Small intestine (tissue), 7 donors: ENCODE measurements around the gene PCDHGA5. TPM values are rescaled to one million over a fixed set of nuclear protein-coding genes. Genes with fewer than 3 reads are reported as not detected.
"Not testable (repeated sequence)": the region's sequence is repeated elsewhere in the genome, so short reads cannot be mapped to it uniquely, and the experiment has no call there.

Source experiments
- DNase-seq, 2 donors: peaks; one replicate each; pipeline versions ENCODE4 v3.0.0 to v3.0.0-alpha.2; 2013
- FAIRE-seq: peaks from 2 replicates; lab custom pipeline; 2012; peaks lifted over from hg19 to GRCh38; lab: Jason Lieb, UNC
- H3K27ac ChIP-seq, 3 donors: one replicate each; pipeline ENCODE4 v1.5.1; 2013; ENCODE audit warnings: low read length in 2 of 3, mild to moderate bottlenecking in 2 of 3, control low read depth in 1 of 3, inconsistent platforms in 1 of 3, low read depth in 1 of 3, moderate library complexity in 1 of 3
- H3K27me3 ChIP-seq, 3 donors: one replicate each; pipeline ENCODE4 v1.6.1; 2013; ENCODE audit warnings: low read length in 3 of 3, inconsistent platforms in 1 of 3; ENCODE audit not compliant: control insufficient read depth in 3 of 3, insufficient read depth in 3 of 3
- H3K36me3 ChIP-seq, 3 donors: one replicate each; pipeline ENCODE4 v1.6.1; 2013; ENCODE audit warnings: low read length in 3 of 3, inconsistent platforms in 1 of 3, low read depth in 1 of 3, mild to moderate bottlenecking in 1 of 3, moderate library complexity in 1 of 3; ENCODE audit not compliant: control insufficient read depth in 3 of 3, insufficient read depth in 2 of 3
- H3K4me1 ChIP-seq, 3 donors: one replicate each; pipeline ENCODE4 v1.6.1; 2013; ENCODE audit warnings: low read length in 2 of 3, inconsistent platforms in 1 of 3, low read depth in 1 of 3, mild to moderate bottlenecking in 1 of 3, moderate library complexity in 1 of 3; ENCODE audit not compliant: control insufficient read depth in 3 of 3, insufficient read depth in 2 of 3
- H3K4me3 ChIP-seq, 3 donors: one replicate each; pipeline ENCODE4 v1.5.1; 2013; ENCODE audit warnings: low read length in 3 of 3, control low read depth in 1 of 3, inconsistent platforms in 1 of 3, low read depth in 1 of 3, mild to moderate bottlenecking in 1 of 3, moderate library complexity in 1 of 3
- H3K9me3 ChIP-seq, 2 donors: one replicate each; pipeline ENCODE4 v1.6.1; 2013; ENCODE audit warnings: low read depth in 1 of 2, low read length in 1 of 2; ENCODE audit not compliant: control insufficient read depth in 2 of 2, insufficient read depth in 1 of 2
- WGBS, 3 donors: extraction: QIAGEN DNeasy Blood & Tissue Kit; methylation state at CpG; one replicate each; pipeline ENCODE4 v1.1.7; 2013; 5-methylcytosine and 5-hydroxymethylcytosine counted together
- polyA plus RNA-seq, 4 donors: library from polyadenylated mRNA; stranded (reverse) in 3 of 4; unstranded in 1 of 4; fragments of 200-250 nt in 3 of 4; fragments of 120-200 nt in 1 of 4; gene quantifications; one replicate each; pipeline versions ENCODE4 v1.2.1 to v1.2.3, GENCODE V29; 2013
- donor health status: healthy with polysubstance abuse.
- donor health status: control.
- donor health status: control.
- donor health status: Bipolar disorder and iron deficiency.
- donor health status: healthy.

The PCDHGA5 gene
- polyA plus RNA-seq, 4 donors = 0.43 to 0.68 TPM; not detected in 2

GRCh38 chr5:141413540-141414069, 49.6 kb downstream of the PCDHGA5 start:
- Histone ChIP-seq H3K4me1 (no peaks in the 10 kb centered on the region), H3K36me3 (no peaks in the 10 kb centered on the region), H3K27me3 (peaks cover 0 to 57% (median 25%) of the 10 kb centered on the region in 3 donors), H3K4me3 (peak overlapping the region in 2 of 3 donors; percentile 34 to 48), H3K9me3 (peaks cover 5 to 70% of the 10 kb centered on the region in 2 donors), H3K27ac (no peak overlapping the region)
- FAIRE-seq (no peak), DNase-seq (peak; percentile 41 to 44)
- WGBS, 3 donors = 15 to 23% (median 17%) methylated on average over 24 to 25 of the region's 25 CpGs

GRCh38 chr5:141414548-141415274, 50.7 kb downstream of the PCDHGA5 start:
- 33 to 57% (median 50%) methylated on average over 38 to 46 of the region's 46 CpGs for WGBS, 3 donors
- DNase-seq, H3K4me1 ChIP-seq, FAIRE-seq, H3K4me3 ChIP-seq, H3K36me3 ChIP-seq, H3K27ac ChIP-seq: not testable (repeated sequence)
- peaks cover 0 to 56% (median 27%) of the 10 kb centered on the region in 3 donors for H3K27me3 ChIP-seq
- H3K9me3 ChIP-seq = peaks cover 10 to 70% of the 10 kb centered on the region in 2 donors

GRCh38 chr5:141415275-141415618, 51.3 kb downstream of the PCDHGA5 start:
- not testable (repeated sequence) for DNase-seq
- 20 to 48% (median 48%) methylated on average over 24 of the region's 24 CpGs for WGBS, 3 donors

More at GRCh38 chr5:141415275-141415618, 51.3 kb downstream of the PCDHGA5 start:
- not testable (repeated sequence) for H3K4me3 ChIP-seq, H3K36me3 ChIP-seq, H3K4me1 ChIP-seq, FAIRE-seq, H3K27ac ChIP-seq
- Histone ChIP-seq H3K27me3 (peaks cover 0 to 54% (median 23%) of the 10 kb centered on the region in 3 donors), H3K9me3 (peaks cover 8 to 69% of the 10 kb centered on the region in 2 donors)

Other genes with a start within 250 kb of the PCDHGA5 start
- under 1 TPM in 2 of 4 donors, not detected in 2; 0.64 to 0.96 TPM for gene PCDHB4, start 242.3 kb upstream of the PCDHGA5 start, polyA plus RNA-seq
- gene PCDHB5, start 229.0 kb upstream of the PCDHGA5 start, polyA plus RNA-seq = under 1 TPM in 2 of 4 donors, not detected in 2; 0.91 to 0.99 TPM
- gene PCDHB6, start 214.1 kb upstream of the PCDHGA5 start, polyA plus RNA-seq = under 1 TPM in 2 of 4 donors, not detected in 2; 0.13 to 0.52 TPM
- 1 to 10 TPM in 1 of 4 donors, under 1 TPM in 2, not detected in 1; 0.27 to 1.1 (median 0.36) TPM for gene PCDHB7, start 191.5 kb upstream of the PCDHGA5 start, polyA plus RNA-seq
- under 1 TPM in 2 of 4 donors, not detected in 2; 0.18 to 0.49 TPM for gene PCDHB8, start 186.4 kb upstream of the PCDHGA5 start, polyA plus RNA-seq
- gene PCDHB16, start 181.8 kb upstream of the PCDHGA5 start, polyA plus RNA-seq = under 1 TPM in 2 of 4 donors, not detected in 2; 0.37 to 0.65 TPM
- under 1 TPM in 2 of 4 donors, not detected in 2; 0.34 to 0.44 TPM for gene PCDHB9, start 177.0 kb upstream of the PCDHGA5 start, polyA plus RNA-seq
- 1 to 10 TPM in 2 of 4 donors, not detected in 2; 1.1 to 1.3 TPM for gene PCDHB10, start 171.8 kb upstream of the PCDHGA5 start, polyA plus RNA-seq
- under 1 TPM in 2 of 4 donors, not detected in 2; 0.27 to 0.65 TPM for gene PCDHB11, start 164.5 kb upstream of the PCDHGA5 start, polyA plus RNA-seq
- gene PCDHB12, start 155.4 kb upstream of the PCDHGA5 start, polyA plus RNA-seq = under 1 TPM in 2 of 4 donors, not detected in 2; 0.46 to 0.71 TPM
- under 1 TPM in 2 of 4 donors, not detected in 2; 0.49 to 0.71 TPM for gene PCDHB13, start 150.2 kb upstream of the PCDHGA5 start, polyA plus RNA-seq
- gene PCDHB14, start 140.8 kb upstream of the PCDHGA5 start, polyA plus RNA-seq = 1 to 10 TPM in 1 of 4 donors, under 1 TPM in 1, not detected in 2; 0.81 to 1.5 TPM
- gene PCDHB15, start 118.8 kb upstream of the PCDHGA5 start, polyA plus RNA-seq = 1 to 10 TPM in 2 of 4 donors, under 1 TPM in 2; 0.22 to 1.7 (median 0.65) TPM
- under 1 TPM in 3 of 4 donors, not detected in 1; 0.12 to 0.45 (median 0.15) TPM for gene SLC25A2, start 60.1 kb upstream of the PCDHGA5 start, polyA plus RNA-seq
- 10 to 100 TPM; 58.8 to 91.9 (median 66.1) TPM for gene TAF7, start 43.4 kb upstream of the PCDHGA5 start, polyA plus RNA-seq
- under 1 TPM in 3 of 4 donors, not detected in 1; 0.10 to 0.27 (median 0.13) TPM for gene PCDHGA1, start 33.6 kb upstream of the PCDHGA5 start, polyA plus RNA-seq
- gene PCDHGA2, start 25.4 kb upstream of the PCDHGA5 start, polyA plus RNA-seq = under 1 TPM in 3 of 4 donors, not detected in 1; 0.27 to 0.81 (median 0.64) TPM
- under 1 TPM in 2 of 4 donors, not detected in 2; 0.24 to 0.49 TPM for gene PCDHGA3, start 20.3 kb upstream of the PCDHGA5 start, polyA plus RNA-seq
- under 1 TPM in 2 of 4 donors, not detected in 2; 0.19 to 0.21 TPM for gene PCDHGB1, start 14.1 kb upstream of the PCDHGA5 start, polyA plus RNA-seq
- under 1 TPM in 2 of 4 donors, not detected in 2; 0.31 to 0.43 TPM for gene PCDHGA4, start 9.1 kb upstream of the PCDHGA5 start, polyA plus RNA-seq
- gene PCDHGB2, start 4.2 kb upstream of the PCDHGA5 start, polyA plus RNA-seq = under 1 TPM in 2 of 4 donors, not detected in 2; 0.37 to 0.68 TPM
- gene PCDHGB3, start 6.1 kb downstream of the PCDHGA5 start, polyA plus RNA-seq = under 1 TPM in 2 of 4 donors, not detected in 2; 0.31 to 0.43 TPM
- 1 to 10 TPM in 1 of 4 donors, under 1 TPM in 1, not detected in 2; 0.72 to 1.0 TPM for gene PCDHGA6, start 9.7 kb downstream of the PCDHGA5 start, polyA plus RNA-seq
- under 1 TPM in 2 of 4 donors, not detected in 2; 0.30 to 0.32 TPM for gene PCDHGA7, start 18.6 kb downstream of the PCDHGA5 start, polyA plus RNA-seq
- under 1 TPM in 2 of 4 donors, not detected in 2; 0.75 to 0.77 TPM for gene PCDHGB4, start 23.5 kb downstream of the PCDHGA5 start, polyA plus RNA-seq
- gene PCDHGA8, start 28.5 kb downstream of the PCDHGA5 start, polyA plus RNA-seq = under 1 TPM in 2 of 4 donors, not detected in 2; 0.10 to 0.15 TPM
- gene PCDHGB5, start 33.8 kb downstream of the PCDHGA5 start, polyA plus RNA-seq = 1 to 10 TPM in 2 of 4 donors, under 1 TPM in 1, not detected in 1; 0.27 to 1.6 (median 1.2) TPM
- gene PCDHGA9, start 38.6 kb downstream of the PCDHGA5 start, polyA plus RNA-seq = 1 to 10 TPM in 1 of 4 donors, under 1 TPM in 1, not detected in 2; 0.75 to 1.0 TPM
- 1 to 10 TPM in 2 of 4 donors, not detected in 2; 1.3 to 1.4 TPM for gene PCDHGB6, start 43.9 kb downstream of the PCDHGA5 start, polyA plus RNA-seq
- 1 to 10 TPM in 2 of 4 donors, under 1 TPM in 1, not detected in 1; 0.27 to 2.2 (median 1.2) TPM for gene PCDHGA10, start 48.8 kb downstream of the PCDHGA5 start, polyA plus RNA-seq
- 1 to 10 TPM in 2 of 4 donors, not detected in 2; 1.8 to 2.8 TPM for gene PCDHGB7, start 53.5 kb downstream of the PCDHGA5 start, polyA plus RNA-seq
- 1 to 10 TPM in 1 of 4 donors, under 1 TPM in 1, not detected in 2; 0.81 to 1.0 TPM for gene PCDHGA11, start 56.9 kb downstream of the PCDHGA5 start, polyA plus RNA-seq
- 1 to 10 TPM in 1 of 4 donors, under 1 TPM in 2, not detected in 1; 0.41 to 1.5 (median 0.54) TPM for gene PCDHGA12, start 66.3 kb downstream of the PCDHGA5 start, polyA plus RNA-seq
- gene PCDHGC3, start 111.8 kb downstream of the PCDHGA5 start, polyA plus RNA-seq = 10 to 100 TPM in 2 of 4 donors, 1 to 10 TPM in 2; 2.5 to 33.3 (median 8.9) TPM
- gene PCDHGC4, start 120.9 kb downstream of the PCDHGA5 start, polyA plus RNA-seq = under 1 TPM in 2 of 4 donors, not detected in 2; 0.34 TPM
- gene PCDHGC5, start 124.9 kb downstream of the PCDHGA5 start, polyA plus RNA-seq = under 1 TPM in 2 of 4 donors, not detected in 2; 0.07 to 0.18 TPM